ENCODE data around the gene POMP.
A peak's percentile ranks its signal among the peaks of the same experiment; 100 is the strongest.

POMP gene

DNA sequence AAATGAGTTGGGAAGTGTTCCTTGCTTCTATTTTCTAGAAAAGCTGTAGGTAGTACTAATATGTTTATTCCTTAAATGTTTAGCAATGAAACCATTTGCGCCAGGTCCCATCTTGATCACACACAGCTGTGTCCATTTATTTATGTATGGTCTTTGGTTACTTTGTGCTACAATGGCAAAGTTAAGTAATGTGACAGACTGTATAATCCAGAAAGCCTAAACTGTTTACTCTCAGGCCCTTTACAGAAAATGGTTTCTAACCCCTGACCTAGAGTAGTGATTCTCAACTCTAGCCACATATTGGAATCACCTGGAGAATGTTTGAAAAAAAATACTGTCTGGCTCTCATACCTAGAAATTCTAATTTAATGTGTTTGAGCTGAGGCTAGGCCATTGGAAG is 38.5 kb downstream of the POMP start:
- DNase-seq (ENCODE audit: low read depth): no peak

DNA sequence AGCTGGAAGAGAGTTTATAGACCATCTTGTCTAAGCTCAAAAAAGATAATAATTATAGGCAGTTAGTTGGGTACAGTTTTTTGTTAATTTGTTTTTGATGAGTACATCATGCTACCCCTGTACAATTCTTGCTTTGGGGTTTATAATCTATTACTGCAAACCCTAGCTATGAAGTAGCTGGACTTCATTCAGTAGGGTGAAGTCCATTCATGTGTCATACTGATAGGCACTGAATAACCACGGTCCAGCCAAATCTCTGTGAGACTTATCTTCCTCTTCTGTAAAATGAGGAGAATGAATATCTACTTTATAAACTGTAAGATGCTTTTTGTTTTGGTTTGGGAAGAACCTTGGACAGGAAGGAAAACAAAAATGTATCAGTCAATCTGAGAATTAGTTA is 40.3 kb downstream of the POMP start:
- no peak for DNase-seq (ENCODE audit: low read depth)

DNA sequence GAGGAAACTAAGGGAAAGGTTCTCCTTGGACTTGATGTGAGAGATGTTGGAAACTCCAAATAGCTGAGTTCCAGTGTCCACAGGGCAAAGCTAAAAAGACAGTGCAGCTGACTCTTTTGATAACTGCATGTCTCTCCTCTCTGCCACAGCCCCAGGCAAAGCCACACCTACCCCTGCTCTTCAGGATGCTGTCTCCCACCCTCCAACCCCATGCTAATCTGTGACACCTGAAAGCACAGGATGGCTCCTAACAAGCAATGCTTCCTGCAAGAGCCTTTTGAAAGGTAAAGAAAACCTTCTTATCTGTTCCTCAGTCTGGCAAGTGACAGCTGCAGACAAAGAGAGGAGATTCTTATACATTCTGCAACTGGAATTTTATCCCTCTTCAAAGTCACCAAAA is 45.4 kb downstream of the POMP start:
- no peak for DNase-seq (ENCODE audit: low read depth)

DNA sequence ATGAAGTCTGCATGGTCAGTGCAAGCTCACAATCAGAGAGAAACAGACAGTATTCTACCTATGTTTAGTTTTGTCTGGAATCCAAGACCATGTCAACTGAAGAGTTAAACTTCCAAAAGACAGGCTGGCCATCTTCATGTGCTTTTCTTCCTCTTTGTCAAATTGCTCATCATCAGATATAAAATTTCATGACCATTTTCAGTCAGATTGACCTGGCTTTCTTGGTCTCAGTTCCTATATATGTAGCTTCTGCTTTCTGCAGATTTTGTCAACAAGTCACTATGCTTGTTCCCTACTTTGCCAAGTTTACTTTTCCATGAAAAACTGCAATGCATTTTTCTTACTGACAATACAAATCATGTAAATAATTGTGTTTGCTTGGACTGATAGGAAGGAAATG is 46.0 kb downstream of the POMP start:
- DNase-seq (ENCODE audit: low read depth): no peak

DNA sequence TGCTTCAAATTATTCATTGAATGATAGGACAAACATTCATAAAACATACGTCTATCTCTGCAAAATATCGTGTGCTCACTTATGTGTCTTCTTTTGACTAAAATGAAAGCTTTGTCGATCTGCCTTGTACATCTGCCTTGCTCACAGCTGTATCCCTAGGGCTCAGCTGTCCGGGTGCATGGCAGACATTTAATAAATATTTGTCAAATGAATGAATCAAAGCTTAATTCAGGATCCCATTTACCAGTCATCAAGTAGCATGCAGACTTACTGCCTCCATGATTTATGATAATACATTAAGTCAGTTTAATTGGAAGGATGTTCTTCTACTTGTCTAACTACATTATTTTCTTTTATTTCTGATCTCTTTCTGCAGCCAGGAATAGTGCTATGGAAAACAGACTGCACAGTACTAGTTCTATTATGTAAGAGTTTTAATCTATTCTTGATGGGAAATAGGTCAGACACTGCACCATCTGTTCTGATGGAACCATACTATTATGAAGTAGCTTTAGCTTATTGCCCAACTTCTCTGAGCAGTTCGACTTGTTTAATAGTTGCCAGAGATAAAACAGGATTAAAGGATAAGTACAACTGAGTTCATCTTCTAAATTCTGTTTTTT is 46.6 kb downstream of the POMP start:
- no peak for DNase-seq (ENCODE audit: low read depth)

DNA sequence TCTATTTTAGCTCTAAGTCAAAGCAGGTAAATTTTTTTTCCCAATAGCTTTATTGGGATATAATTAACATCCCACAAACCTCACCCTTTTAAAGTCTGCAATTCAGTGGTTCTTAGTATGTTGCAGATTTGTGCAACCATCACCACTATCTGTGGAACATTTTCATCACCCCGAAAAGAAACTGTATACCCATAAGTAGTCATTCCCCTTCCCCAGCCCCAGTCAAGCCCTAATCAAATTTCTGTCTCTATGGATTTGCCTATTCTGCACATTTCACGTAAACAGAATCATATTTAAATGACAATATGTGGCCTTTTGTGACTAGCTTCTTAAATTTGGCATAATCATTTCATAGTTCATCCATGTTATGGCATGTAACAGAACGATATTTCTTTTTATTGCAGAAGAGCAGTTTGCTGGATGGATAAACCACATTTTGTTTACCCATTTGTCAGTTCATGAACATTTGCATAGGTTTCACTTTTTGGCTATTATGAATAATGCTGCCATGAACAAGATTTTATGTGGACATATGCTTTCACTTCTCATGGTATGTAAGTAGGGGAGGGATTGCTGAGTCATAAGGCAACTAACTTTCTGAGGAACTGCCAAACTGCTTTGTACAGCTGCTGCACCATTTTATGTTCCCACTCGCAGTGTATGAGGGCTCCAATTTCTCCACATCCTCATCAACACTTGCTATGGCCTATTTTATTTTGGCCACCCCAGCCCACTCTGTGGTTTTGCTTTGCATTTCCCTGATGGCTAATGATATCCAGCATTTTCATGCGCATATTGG is 48.9 kb downstream of the POMP start:
- peak; percentile 85 for DNase-seq (ENCODE audit: low read depth)

DNA sequence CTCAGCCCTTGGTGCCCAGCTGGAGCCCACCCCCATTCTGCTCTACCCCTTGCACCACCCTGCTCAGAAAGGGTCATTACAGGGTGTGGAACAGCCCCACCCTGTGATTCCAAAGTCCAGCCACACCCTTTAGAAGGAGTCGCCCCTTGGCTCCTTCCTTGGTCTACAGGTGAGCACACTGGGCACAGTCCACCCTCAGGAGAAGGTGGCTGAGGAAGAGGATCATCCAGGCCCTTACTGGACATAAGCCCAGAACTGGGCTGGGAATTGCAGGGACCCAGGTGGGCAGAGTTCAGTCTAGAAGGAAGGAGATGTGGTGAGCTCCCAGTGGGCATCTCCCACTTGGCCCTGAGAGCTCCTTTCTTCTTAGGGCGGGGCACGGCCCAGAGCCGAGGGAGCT is 51.2 kb downstream of the POMP start:
- no peak for DNase-seq (ENCODE audit: low read depth)

DNA sequence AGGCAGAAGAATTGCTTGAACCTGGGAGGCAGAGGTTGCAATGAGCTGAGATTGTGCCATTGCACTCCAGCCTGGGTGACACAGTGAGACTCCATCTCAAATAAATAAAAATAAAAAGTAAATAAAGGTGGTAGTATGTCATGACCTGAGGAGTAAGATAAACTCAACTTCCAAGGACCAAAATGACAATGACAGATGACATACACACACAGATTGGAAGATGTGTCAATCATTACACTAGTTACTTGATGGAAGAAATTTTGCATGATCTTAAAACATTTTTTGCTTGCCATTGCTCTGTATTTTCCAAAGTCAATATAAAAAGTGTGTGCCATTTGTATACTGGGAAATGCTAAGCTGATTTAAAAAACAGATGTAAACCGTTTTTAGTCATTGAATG is 55.7 kb downstream of the POMP start:
- peak; percentile 38 for DNase-seq (ENCODE audit: low read depth)

DNA sequence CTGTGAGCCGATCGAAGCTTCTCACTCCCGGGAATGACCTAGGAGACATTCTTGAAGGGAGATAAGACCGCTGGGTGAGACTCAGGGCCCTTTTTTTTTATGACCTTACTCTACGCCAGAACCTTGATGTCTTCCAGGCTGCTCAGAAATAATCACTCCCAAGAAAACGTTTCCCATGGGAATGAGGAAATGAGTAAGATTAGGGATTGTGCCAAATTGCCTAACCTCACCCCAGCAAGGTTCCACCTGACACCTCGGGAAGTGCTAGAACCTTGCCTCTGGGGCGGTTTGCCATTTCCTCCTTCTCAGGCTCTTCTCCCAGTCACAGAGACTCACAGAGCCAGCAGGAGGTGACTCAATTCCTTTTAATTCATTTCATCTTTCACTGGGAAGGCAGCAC is 57.6 kb downstream of the POMP start:
- peak; percentile 96 for DNase-seq (ENCODE audit: low read depth)

DNA sequence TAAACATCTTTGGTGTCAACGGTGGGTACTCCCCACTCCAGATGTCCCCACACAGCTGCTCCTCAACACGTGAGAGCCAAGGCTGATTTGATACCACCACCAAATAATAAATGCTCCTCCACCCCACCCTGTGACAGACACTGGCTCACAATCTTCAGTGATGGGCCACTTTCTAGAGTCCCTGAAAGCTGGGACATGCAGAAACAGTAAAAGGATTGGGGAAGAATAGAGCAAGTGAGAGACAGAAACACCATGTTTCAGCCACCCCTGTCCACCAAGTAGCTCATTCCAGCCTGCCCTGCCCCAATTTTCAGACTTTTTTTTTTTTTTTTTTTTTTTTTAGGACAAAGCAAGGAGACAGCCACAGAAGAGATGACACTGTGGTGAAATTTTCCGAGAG is 58.2 kb downstream of the POMP start:
- DNase-seq (ENCODE audit: low read depth): no peak

DNA sequence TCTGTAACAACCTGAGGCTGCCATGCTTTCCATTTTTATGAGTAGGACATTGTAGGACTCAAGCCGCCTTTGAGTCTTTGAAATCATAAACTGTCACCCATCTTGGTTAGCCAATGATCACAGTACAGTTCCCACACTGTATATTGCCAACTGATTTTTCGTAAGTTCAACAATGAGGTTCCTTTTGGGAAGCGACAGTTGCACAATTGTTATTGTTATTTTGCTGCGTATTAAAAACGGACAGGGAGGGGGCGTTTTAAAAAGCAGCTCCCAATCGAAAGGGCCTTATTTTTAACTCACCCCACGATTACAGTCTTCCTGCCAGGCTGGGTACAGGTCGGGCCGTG is 59.2 kb downstream of the POMP start:
- peak; percentile 41 for DNase-seq (ENCODE audit: low read depth)

DNA sequence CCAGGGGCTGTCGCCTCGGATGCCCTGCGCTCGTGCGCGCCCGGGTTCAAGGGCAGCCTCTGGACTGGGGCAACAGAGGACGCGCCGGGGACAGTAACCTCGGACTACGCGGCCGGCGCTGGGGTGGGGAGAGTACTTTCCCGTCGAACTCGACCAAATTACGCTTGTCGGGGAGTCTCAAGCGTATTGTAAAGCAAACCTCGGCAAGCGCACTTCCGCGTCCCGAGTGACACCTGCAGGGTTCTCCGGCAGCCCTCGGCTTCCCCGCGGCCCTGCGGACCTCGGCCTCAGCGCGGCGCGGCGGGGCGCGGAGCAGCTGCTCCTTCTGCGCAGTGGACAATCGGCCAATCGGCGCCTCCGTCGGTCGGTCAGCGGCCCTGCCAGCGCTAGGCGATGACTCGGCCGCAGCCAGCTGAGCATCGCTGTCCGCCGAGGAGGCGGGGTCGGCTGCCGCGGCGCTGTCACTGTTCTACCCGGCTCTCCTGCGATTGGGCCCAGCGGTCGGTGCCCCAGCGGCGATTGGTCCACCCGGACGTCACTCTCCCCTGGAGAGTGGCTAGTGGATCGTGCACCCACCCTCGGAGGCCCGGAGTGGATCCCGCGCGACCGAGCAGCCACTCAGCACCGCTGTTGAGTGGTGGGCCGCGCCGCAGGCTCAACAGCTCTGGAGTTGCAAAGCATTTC is 59.8 kb downstream of the POMP start, which contains the start of gene SLC46A3:
SLC46A3 (minus strand) TSS at position 428 of the 684 bp plus-strand sequence. CDS start 972 bp downstream, outside the sequence.
- DNase-seq (ENCODE audit: low read depth): peak; percentile 97

DNA sequence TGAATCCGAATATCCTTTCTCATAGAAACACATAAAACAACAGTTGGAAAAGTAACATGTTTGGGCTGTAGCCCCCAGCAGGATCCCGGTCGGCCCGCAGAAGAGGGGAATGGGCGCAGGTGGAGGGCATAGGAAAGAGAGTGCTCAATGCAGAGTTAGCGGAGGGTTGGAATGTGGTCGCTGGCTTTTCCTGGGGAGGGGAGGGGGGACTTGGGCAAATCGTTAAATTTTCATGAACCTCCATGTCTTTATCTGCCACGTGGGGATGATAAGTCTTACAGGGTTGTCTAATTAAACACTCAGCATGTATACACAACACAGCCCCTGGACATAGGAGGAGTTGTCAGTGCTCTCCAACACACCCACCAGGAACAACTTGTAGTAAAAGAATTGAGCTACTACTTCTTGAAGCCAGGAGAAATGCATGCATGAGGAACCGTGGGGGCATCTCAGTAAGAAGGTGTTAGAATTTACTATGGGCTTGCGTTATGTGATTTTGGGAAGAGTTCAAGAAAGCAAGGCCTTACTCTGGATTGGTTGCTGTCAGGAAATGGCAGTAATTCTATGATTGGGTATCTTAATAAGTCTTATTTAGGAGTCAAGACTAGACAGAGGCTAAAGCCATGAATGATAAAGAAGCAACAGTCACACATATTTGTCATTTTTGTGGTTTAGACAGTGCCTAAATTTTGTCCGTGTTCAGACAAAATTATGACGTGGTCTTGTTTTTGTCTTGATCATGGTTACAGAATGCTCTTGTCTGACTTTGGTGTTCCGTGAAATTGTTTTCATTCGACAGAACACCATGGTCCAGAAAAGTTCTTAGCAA is 60.5 kb downstream of the POMP start:
- peak; percentile 82 for DNase-seq (ENCODE audit: low read depth)

DNA sequence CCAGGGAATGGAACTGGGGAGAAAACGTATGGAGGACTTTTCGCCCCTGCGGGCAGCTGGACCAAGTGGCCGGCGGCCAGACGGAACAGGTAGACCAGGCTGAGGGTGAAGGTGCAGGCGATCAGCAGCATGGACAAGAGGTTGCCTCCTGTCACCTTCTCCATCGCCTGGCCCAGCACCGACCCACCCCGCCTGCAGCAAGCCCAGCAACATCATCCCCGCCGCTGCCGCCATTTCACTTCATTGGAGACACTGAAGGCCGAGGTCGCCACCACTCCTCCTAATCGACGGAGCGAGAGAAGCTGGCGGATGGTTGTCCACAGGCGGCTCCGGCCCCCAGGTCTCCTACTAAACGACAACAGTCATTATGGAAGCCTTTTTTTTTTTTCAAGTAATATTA is 64.9 kb downstream of the POMP start:
- DNase-seq (ENCODE audit: low read depth): no peak

DNA sequence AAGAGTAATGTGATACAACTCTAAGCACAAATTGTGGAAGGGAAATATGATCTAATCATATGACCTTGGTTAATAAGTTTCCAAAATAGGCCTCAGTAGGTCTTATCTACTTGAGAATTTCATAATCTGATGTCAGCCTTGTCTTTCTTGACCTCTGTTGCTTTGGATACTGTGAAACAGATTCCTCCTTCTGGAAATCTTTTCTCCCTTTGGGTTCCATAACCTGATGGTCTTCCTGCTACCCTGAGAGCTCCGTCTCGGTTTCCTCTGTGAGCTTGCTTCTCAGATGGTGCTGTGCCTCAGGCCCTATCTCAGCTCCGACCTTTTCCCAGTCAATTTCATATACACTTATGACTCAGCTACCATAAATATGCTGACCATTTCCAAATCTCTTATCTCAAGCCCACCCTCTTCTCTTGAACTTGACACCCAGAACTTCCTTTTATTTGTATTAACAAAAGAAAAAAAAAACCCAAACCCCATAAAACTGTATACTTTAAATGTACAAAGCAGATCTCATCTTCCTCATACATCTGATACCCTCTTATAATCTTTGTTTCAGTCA is 66.2 kb downstream of the POMP start:
- no peak for DNase-seq (ENCODE audit: low read depth)

All from ELR (cell line).